ENCODE measurements around the gene PET117. TPM values are rescaled to one million over a fixed set of nuclear protein-coding genes. Genes with fewer than 3 reads are reported as not detected.

PET117 gene
- total RNA-seq, 1 donor from 2014 or later = 11.4 TPM

GRCh38 chr20:18180815-18181214 is 43.2 kb downstream of the PET117 start:
- no peak for DNase-seq (ENCODE audit: low read depth)
- no peak for TF ChIP-seq CTCF (IDR thresholded peaks at IDR 0.05; ENCODE audit: insufficient read depth, low read length, poor library complexity, severe bottlenecking)
- Histone ChIP-seq H3K27me3 (ENCODE audit: control insufficient read depth, insufficient read depth, low read length) (no peaks in the 10 kb centered on the region), H3K36me3 (ENCODE audit: control insufficient read depth, insufficient read depth, low read length) (no peaks in the 10 kb centered on the region), H3K4me3 (ENCODE audit: low read depth, low read length) (no peak overlapping the region)

DNA sequence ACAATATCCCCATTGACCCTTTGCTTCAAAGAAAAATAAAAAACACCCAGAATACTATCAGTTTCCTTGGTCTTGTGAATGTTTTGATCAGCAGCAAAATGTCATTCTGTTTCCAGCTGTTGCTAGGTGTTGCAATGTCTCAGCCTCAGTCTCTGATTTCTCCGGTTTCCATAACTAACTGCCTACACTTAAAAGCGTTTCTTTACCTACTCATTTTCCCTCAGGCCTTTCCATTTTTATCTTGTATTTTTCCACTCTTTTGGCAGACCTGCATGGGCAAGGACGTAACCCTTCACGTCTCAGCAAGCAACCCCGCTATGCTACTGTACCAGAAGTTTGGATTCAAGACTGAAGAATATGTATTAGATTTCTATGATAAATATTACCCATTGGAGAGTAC is 49.4 kb downstream of the PET117 start:
- no peaks in the 10 kb centered on the region for H3K27me3 ChIP-seq (ENCODE audit: control insufficient read depth, insufficient read depth, low read length)
- DNase-seq (ENCODE audit: low read depth) = no peak

GRCh38 chr20:18188434-18188833 is 50.8 kb downstream of the PET117 start:
- no peak for TF ChIP-seq CTCF (IDR thresholded peaks at IDR 0.05; ENCODE audit: insufficient read depth, low read length, poor library complexity, severe bottlenecking)
- no peak overlapping the region for H3K4me3 ChIP-seq (ENCODE audit: low read depth, low read length)
- H3K36me3 ChIP-seq (ENCODE audit: control insufficient read depth, insufficient read depth, low read length) = no peaks in the 10 kb centered on the region
- H3K27me3 ChIP-seq (ENCODE audit: control insufficient read depth, insufficient read depth, low read length) = no peaks in the 10 kb centered on the region
- no peak for DNase-seq (ENCODE audit: low read depth)

More for the DNA sequence above, 49.4 kb downstream of the PET117 start:
- H3K36me3 ChIP-seq (ENCODE audit: control insufficient read depth, insufficient read depth, low read length) = no peaks in the 10 kb centered on the region
- TF ChIP-seq CTCF (IDR thresholded peaks at IDR 0.05; ENCODE audit: insufficient read depth, low read length, poor library complexity, severe bottlenecking) = no peak
- H3K4me3 ChIP-seq (ENCODE audit: low read depth, low read length) = no peak overlapping the region

GRCh38 chr20:18190338-18191233 is 52.9 kb downstream of the PET117 start:
- no peak for DNase-seq (ENCODE audit: low read depth)
- TF ChIP-seq CTCF (IDR thresholded peaks at IDR 0.05; ENCODE audit: insufficient read depth, low read length, poor library complexity, severe bottlenecking) = no peak
- no peaks in the 10 kb centered on the region for H3K36me3 ChIP-seq (ENCODE audit: control insufficient read depth, insufficient read depth, low read length)
- H3K4me3 ChIP-seq (ENCODE audit: low read depth, low read length) = no peak overlapping the region
- H3K27me3 ChIP-seq (ENCODE audit: control insufficient read depth, insufficient read depth, low read length) = no peaks in the 10 kb centered on the region

DNA sequence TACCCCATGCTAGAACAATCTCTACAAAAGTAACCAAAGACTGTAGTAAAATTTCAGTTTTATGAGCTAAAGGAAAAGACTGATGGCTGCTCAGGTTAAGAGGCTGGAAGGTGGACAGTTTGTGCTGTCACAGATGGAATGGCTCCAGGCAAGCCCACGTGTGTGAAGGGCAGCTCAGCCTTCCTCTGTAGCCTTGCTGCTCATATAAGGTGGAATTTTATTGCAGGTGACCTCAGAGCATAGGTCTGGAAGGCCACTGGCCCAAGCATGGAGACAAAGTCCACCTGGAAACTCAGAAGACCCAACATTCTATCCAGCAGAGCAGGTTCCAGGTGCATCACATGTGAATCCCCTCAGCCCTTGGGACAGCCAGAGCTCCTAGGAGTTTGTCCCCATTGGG is 53.6 kb downstream of the PET117 start:
- no peaks in the 10 kb centered on the region for H3K36me3 ChIP-seq (ENCODE audit: control insufficient read depth, insufficient read depth, low read length)
- no peak overlapping the region for H3K4me3 ChIP-seq (ENCODE audit: low read depth, low read length)
- DNase-seq (ENCODE audit: low read depth) = no peak
- H3K27me3 ChIP-seq (ENCODE audit: control insufficient read depth, insufficient read depth, low read length) = no peaks in the 10 kb centered on the region
- no peak for TF ChIP-seq CTCF (IDR thresholded peaks at IDR 0.05; ENCODE audit: insufficient read depth, low read length, poor library complexity, severe bottlenecking)

Other genes with a start within 250 kb of the PET117 start
- 80.8 and 93.6 TPM in 2 replicates for gene SNX5, start 169.1 kb upstream of the PET117 start, total RNA-seq
- 11.6 and 15.2 TPM in 2 replicates for gene MGME1, start 168.8 kb upstream of the PET117 start, total RNA-seq
- 3.1 and 4.4 TPM in 2 replicates for gene OVOL2, start 79.9 kb upstream of the PET117 start, total RNA-seq
- 11.7 and 14.5 TPM in 2 replicates for gene KAT14, start within 50 bp of the PET117 start, total RNA-seq
- 10.0 and 10.8 TPM in 2 replicates for gene ZNF133, start 150.7 kb downstream of the PET117 start, total RNA-seq

Data from kidney epithelial cell (primary cell).